Measurements from ENCODE around the gene MAMLD1.

MAMLD1 gene

DNA sequence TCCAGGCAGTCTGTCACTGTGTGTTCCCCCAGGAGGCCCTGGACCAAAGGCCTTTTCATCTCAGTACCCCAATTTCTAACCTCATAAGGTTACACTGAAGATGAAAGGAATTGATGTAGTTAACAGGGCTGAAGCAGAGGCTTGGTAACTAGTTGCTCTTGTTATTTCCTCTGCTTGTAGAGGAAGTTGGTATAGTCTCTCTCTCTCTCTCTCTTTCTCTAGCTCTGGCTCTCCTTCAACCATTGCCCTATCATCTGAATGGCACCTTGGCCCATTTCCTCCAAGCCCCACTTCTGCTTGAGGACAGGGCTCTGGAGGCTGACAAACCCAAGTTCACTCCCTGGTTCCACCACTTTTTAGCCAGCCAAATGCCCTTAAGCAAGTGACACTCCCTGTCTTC is 96.1 kb downstream of the MAMLD1 start:
- DNase-seq (ENCODE audit: low spot score): no peak

DNA sequence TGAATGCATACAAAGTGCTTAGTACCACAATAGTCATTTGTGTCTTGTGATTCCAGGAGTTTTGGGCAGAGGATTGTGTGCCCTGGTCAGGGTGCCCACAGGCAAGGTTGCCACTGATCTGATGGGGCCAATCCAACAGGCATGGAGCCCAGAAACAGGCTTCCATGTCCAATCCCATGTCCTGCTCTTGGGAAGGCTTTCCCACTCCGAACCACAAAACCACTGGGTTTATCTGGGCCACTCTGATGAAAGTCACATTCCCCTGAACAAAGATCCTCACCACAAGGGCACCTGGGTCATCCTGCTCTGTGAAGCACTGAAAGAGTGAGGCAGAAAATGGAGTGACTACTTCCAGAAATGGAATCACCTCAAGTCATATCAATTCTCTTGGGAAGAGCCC is 96.9 kb downstream of the MAMLD1 start:
- DNase-seq (ENCODE audit: low spot score): no peak

DNA sequence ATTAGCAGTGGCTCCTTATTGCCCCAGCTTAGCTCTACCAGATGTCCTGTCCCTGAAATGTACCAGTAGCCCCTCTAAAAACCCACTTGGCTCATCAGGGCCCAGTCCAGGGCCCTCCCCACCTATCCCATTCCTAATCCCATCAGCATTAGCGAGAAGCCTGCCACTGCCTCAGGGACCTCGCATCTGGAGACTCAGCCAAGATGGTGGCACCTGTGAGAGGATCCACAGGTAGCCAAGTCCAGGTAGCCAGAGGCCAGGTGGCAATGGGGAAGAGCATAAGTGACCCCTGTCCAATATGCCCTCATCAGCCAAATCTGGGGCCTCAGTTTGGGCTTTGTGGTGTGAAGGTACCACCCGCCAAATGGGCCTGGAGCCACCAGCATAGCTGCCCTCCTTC is 97.7 kb downstream of the MAMLD1 start:
- no peak for DNase-seq (ENCODE audit: low spot score)

DNA sequence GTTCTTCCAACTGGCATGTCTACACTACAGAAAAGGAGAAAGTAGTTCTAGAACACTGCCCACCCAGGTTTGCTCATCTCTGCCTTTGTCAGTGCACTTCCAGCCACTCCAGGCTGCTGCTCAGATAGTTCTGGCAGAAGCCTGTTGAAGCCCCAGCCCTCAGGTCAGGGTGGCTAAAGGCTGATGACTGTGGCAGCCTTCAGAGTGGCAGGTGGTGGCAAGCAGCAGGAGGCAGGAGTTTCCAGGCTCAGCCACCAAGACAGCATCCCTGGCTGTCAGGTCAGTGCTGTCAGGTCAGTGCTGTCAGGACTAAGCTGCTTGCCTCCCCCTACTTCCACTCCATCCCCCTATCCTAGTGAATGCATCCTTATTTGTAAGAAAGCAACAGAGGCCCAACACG is 100.4 kb downstream of the MAMLD1 start:
- no peak for DNase-seq (ENCODE audit: low spot score)

DNA sequence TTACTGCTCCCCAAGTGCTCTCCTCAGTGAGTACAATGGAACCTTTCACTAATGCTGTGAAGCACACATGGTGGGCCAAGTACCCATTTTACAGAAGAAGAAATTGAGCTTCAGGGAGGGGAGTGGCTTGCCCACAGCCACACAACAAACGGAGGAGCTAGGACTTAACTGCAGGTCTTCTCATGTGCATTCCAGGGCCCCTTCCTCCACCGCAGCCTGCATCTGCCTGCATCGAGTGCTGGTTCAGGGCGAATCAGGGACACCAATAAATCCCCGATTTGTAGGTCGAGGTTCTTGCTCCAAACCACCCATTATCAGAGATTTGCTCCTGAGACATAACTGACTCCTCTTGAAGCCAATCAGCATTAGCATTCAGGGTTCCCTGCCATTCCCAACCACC is 100.9 kb downstream of the MAMLD1 start:
- no peak for DNase-seq (ENCODE audit: low spot score)

DNA sequence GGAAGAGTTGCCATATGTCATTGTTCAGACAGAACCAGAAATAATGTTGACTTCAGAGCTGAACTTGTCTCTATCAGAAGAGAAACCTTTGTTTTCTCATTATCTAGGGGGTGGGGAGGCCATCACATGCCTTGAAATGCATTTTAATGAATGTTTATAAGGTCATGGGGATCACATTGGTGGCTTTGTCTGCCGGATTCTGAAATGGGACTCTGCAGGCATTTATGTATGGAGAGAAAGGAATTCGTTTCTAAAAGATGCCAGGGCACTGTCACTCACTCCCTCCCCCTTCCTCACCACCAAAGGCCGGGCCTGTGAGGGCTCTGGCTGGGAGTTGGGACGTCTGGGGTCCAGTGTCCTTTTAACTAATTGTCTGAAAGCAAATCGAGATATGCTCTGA is 102.2 kb downstream of the MAMLD1 start:
- DNase-seq (ENCODE audit: low spot score): no peak

DNA sequence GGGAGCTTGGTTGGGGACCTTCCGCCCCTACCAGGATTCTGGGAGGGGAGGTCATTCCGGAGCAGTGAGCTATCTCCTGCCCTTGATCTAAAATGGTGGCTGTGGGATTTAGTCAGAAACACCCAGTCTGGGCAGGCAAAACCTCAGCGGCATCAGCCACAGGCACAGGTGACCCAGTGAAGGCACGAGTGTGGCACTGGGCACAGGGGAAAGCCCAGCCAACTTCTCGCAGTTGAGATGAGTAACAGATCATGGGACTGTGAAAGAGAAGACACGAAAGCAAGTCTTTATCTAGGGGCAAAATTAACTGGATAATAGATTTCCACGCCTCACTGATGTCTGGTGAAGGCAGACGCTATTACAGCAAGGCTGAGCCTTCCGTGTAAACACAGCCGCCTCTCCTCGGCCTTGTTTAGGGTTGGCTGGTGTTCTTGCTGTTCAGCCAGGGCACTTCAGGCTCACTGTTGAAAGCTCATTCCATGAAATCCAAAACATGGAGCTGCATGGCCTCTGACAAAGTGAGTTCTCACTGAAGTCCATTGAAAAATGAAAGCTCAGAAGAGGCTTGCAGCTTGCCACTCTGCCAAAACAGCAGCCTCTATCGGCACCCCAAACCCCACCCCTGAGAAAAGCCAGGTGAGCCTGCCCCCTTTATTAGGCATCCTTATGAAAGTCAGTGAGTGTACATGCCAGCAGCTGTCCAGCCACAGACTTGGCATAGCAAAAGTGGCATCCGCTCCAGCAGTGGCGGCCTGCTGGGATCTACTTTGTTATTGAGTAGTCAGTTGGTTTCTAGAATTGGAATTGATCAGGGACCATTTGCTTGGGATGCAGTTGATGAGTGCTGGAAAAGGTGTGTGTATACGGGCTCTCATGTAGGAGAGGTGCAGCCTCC is 103.0 kb downstream of the MAMLD1 start:
- DNase-seq (ENCODE audit: low spot score): no peak

DNA sequence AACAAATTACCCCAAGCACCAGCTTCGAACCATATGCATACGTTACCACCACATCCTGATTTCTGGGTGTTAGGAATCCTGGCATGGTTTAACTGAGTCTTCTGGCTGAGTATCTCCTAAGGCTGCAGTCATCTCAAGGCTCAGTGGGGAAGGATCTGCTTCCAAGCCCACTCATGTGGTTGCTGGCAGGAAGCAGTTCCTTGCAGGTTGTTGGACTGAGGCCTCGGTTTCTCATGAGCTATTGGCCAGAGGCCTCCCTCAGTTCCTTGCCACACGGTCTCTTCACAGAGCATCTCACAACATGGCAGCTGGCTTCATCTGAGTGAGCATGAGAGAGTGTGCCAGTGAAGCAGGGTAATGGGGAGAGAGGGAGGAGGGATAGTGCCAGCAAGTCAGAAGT is 109.2 kb downstream of the MAMLD1 start:
- no peak for DNase-seq (ENCODE audit: low spot score)

DNA sequence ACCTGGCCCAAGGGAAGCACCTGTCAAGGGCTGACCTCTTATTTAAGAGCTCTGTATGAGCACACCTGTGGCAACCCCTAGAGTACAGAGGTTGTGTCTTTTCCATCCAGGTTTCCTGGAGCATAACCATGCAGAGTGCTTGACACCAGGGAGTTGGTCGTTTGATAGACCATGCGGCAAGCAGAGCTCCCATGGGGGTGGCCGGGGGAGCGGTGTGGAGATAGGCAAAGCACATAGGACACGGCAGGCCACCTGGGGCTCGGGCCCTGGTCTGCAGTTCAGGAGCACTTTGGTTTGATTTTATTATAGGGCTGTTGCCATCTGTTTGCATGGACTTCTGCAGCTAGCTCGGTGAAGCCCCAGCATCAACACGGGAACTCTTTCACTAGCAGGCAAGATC is 110.3 kb downstream of the MAMLD1 start:
- no peak for DNase-seq (ENCODE audit: low spot score)

DNA sequence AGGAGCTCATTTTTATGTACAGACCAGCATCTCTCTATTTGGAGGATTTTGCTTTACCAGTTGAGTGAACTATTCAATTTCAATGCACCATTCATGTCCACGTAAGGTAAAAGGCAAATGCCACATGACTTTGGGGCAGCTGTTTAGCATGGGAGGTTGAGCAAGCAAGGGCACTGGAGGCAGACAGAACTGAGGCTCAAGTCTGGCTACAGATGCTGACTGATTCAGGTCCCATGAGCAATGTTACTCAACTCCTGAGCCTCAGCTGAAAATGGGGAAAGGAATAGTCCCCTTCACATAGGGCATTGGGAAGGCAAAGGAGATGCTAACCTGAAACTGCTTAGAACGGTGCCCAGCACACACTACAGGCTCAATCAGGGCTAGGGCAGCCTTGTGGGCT is 112.3 kb downstream of the MAMLD1 start:
- DNase-seq (ENCODE audit: low spot score): no peak

DNA sequence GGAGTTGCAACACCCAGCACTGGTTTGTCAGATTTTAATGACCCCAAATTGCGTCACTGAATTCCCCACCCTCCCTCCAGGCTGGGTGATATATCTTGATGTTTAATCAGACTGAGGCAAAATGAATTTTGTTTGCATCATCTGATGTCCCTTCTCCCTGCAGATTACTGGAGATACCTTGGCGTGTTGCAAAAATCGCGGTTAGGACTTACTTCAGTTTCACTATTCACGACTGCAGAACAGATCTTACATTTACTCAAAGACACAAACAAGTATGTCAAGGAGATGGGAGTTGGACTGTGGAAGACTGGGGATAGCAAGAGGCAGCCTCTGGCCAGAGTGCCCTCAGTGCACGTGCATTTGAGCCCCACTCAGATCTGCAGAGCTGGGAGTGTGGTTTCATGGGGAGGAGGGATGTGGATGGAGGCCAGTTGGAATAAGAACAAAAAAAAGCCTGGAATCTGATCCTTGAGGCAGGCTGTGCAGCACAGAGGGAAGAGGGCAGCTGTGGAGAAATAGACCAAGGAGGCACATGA is 113.1 kb downstream of the MAMLD1 start:
- no peak for DNase-seq (ENCODE audit: low spot score)

DNA sequence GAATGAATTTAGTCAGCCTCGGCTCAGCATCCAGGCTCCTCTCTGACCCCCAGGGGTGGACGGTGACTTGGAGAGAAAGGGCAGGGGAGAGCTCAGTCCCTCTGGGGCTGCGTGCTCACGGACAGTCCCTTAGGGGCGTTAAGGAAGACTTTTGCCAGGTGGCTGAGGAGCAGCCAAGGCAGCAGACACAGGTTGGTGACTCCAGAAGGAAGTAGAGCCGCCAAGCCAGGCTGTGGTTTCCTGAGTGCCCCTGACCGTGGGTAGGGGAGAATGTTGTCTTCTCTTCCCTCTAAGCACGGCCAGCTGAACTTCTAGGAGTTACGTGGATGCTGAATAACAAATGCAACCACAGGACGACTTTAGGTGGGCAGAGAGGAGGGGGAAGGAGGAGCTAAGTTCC is 114.3 kb downstream of the MAMLD1 start:
- no peak for DNase-seq (ENCODE audit: low spot score)

DNA sequence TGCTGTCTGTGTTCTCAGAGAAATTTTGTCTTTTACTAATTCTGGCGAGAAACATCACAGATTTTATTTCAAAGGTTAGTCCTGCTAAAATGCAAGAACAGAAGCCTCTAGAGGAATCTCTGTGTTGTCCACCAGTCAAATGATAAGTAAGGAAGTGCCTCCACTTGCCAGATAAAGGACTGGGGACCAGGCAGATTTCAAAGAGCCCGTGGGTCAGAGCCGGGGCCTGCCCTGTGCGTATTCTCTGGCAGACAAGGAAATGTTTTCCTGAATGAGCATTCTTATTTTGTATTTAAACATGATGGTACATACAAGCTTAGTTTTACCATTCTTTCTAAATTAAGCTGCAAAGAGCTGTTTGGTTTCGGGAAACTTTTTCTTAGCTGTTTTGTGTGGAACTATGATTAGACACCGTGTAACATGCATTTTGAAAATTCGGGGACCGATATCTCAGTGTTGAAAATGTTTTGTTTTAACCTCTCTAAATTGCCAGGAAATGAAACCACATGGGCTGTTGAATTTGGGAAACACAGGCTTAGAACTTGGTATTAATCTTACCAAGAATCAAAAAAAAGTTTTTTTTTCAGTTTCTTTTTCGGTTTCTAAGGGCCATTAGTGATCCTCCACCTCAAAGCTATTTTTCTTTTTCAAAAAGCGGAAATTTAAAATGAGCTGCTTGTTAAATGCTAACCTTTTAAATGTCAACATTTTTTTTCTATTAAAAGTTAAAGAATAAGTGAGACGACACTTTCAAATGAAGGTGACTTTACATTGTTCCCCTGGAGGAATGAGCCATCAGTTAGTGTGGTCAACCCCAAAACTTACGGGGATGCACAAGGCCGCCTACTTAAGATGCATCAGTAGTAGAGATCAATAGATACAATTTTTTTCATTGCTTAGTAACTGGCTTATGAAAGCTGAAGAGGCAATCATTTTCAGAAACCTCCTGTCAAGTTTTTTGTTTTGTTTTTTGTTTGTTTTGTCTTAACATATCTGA is 115.7 kb downstream of the MAMLD1 start:
- no peak for DNase-seq (ENCODE audit: low spot score)

DNA sequence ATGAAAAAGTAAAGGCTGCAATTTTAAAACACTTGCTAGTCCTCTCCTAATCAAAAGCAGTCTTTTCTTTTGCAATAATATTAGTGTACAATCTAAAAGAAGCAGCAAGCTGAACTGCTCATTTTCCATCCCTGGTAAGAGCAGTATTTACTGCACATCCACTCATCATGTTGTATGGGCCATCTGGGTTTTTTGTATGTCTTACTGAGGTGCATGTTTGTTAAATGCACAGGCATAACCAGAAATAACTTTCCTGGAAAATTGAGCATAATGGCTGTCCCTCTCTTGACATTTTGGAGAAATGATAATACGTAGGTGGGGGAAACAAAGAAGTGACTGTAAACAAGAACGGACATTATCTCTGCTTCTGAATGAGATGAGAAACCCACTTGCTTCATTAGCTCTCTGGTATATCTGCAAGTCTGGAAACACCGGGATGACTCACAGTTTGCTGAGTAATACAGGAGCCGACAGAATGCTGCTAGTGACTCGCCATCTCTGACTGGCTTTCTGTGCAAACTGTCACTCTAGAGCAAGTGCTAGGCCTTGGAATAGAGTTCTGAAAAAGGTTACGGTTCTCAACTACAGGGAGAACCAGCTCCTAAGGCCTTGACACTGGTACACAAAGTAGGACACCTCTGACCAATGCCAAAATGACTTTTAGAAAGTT is 119.6 kb downstream of the MAMLD1 start:
- DNase-seq (ENCODE audit: low spot score): no peak

DNA sequence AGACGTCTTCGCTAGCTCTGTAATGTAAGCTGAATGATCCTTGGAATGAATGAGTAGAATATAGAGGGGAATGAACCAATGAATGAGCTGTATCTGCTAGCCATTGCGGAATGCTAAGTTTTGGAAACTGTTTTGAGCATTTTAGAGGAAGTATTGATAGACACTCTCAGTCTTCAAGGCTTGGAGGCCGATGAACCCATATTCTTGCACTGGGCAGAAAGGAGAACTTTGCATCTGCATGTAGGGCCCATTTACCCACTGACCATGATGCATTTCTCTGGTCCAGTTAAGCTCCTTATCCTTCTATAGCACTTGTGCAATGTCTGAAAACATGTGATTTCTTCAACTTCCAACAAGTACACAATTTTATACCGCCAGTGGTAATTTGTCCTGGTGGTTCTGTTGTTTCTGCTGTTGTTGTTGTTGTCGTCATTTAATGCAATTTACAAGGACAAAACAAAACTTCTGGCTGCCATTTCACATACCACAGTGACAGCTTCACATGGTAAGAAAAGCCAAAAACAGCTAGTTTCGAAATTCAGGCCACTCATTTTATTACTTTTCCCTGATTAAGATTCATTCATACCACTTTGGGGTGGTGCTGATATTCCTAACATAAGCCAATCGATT is 120.4 kb downstream of the MAMLD1 start:
- DNase-seq (ENCODE audit: low spot score): no peak

DNA sequence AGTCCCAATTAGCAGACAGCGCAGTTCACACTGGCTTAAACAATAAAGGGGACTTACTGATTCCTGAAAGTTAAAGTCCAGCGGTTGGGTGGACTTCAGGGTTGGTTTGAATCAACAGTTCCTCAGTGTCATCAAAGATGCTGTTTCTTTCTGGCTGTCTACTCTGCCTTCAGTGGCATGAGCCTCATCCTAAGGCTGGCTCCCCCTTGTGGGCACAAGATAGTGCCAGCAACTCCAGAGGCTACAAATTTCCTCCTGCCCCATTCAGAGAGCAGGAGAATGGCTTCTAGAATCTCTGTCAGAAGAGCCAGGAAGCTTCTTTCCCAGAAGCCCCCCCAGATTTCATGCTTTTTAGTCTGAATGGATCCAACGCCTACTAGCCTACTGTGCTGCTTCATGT is 122.9 kb downstream of the MAMLD1 start:
- DNase-seq (ENCODE audit: low spot score): peak; percentile 21

DNA sequence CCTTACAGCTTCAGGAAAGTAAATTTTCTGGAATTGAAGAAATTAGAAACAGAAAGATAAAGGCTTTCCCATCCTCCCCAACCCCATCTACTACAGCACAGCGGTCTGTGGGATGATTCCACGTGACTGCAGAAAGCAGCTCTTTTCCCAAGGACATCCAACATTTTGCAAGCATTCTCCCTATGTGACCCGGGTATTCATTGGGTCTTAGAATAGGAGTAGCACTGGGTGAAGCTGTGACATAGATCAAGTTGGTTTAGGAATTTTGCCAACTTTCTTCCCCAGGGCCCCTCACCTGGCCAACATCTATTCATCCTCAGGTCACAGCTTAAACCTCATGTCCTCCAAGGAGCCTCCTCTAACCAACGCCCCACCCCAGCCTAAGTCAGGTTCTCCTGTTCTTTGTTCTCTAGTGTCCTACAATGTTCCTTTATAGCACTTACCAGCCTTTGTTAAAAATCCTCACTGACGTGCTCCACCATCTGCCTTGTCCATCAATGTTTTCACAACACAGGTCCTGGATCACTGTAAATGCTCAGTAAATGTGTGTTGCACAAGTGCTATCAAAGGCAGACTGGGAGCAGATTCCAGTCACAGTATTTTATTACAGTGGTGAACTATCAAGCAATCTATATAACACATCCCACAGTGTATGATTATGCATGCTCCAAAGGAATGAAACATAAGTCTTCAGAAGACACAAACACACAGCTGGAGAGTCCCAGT is 124.4 kb downstream of the MAMLD1 start:
- DNase-seq (ENCODE audit: low spot score): no peak

DNA sequence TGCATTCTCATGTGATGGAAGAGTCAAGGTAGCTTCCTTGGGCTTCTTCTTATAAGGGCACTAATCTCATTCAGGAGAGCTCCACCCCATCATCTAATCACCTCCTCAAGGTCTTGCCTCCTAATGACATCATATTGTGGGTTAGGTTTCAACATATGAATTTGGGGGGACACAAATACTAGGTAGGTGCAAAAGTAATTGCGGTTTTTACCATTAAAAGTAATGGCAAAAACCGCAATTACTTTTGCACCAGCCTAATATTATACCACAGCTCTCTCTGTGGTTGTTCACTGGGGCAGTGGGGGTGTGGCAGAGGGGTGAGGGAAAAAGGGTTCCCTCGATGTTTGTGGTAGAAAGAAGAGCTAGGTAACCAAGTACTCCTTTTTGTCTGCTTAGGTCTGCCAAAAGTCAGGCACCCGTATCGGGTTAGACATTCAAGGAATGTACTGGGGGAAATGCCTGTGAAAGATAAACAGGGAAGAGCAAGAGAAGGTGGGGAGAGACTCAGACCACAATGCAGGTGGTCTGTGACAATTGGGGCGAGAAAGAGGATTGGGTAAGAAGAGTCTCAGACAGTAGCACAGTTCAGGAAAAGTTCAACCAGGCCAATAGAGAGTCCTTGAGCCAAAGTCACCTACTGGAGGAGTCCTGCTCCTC is 126.4 kb downstream of the MAMLD1 start:
- no peak for DNase-seq (ENCODE audit: low spot score)

DNA sequence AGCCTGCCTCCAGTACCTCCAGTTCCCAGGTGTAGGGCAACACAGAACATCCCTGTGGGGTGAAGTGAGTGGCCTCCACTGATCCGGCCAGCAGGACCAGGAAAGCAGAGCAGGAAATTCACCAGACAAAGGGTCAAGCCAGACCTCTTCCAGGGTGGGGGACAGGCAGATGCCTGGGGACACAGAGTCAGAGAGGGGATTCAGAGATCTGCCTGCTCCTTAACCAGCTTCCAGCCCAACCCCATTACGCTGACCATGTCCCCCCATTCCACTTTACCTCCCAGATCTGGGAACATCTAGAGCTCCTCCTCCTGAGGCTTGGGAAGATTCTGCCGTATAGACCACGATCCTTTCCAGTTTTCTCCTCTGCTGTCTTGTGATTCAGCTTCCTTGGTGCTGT is 132.4 kb downstream of the MAMLD1 start:
- DNase-seq (ENCODE audit: low spot score): no peak

DNA sequence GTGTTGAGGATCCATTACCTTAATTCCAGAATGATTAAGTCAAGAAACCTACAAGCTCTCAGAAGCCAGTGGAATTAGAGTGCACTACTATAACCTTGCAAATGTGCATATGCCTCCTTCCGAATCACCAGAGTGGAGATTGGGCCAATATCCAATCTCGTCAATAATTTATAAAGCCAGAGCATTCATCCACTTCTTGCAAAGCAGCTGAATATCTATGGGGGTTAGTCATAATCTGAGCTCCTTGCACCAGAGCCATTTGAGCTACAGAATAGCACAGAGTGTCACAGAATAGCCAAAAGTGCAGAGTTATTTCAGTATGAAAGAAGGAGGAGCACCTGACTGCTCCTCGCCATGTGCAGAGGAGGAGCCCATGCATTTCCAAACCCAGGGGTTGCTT is 136.1 kb downstream of the MAMLD1 start:
- DNase-seq (ENCODE audit: low spot score): no peak

Measured in SK-N-DZ (cell line).